Natural killer cell (primary cell): Measurements from ENCODE around the gene BICC1. TPM values are rescaled to one million over a fixed set of nuclear protein-coding genes. Genes with fewer than 3 reads are reported as not detected.

ENCODE experiments used
- ATAC-seq, 3 donors: fragments of 150-1000 bp in 2 of 3; fragments of 200-7000 bp in 1 of 3; cut with Tn5 transposase; 1 replicate in 1 of 3; 2 replicates in 2 of 3; pipeline ENCODE4 v1.10.0; 2021; ENCODE audit warnings: mild to moderate bottlenecking in 2 of 3, moderate library complexity in 2 of 3
- DNase-seq, 2 donors: peaks; one replicate each; pipeline versions ENCODE4 v3.0.0 to v3.0.0-alpha.2; 2013 to 2021; ENCODE audit warnings: mixed read lengths in 1 of 2
- H3K27ac ChIP-seq: one replicate; pipeline ENCODE4 v1.5.1; 2013; ENCODE audit warnings: mild to moderate bottlenecking, low read length
- H3K27me3 ChIP-seq: one replicate; pipeline ENCODE4 v1.6.1; 2013; ENCODE audit warnings: low read length; ENCODE audit not compliant: control insufficient read depth, insufficient read depth
- H3K36me3 ChIP-seq: one replicate; pipeline ENCODE4 v1.6.1; 2013; ENCODE audit warnings: low read length; ENCODE audit not compliant: control insufficient read depth, insufficient read depth
- H3K4me1 ChIP-seq: one replicate; pipeline ENCODE4 v1.6.1; 2013; ENCODE audit warnings: low read length; ENCODE audit not compliant: control insufficient read depth, insufficient read depth
- H3K4me3 ChIP-seq: one replicate; pipeline ENCODE4 v1.5.1; 2013; ENCODE audit warnings: low read length
- H3K9me3 ChIP-seq: one replicate; pipeline ENCODE4 v1.6.1; 2013; ENCODE audit warnings: low read length; ENCODE audit not compliant: control insufficient read depth, insufficient read depth
- H3K27ac Mint-ChIP-seq, 2 donors: one replicate each; pipeline ENCODE4 v1.8.0; 2022; ENCODE audit warnings: mild to moderate bottlenecking in 2 of 2, mixed read lengths in 2 of 2, moderate library complexity in 1 of 2
- H3K27me3 Mint-ChIP-seq, 2 donors: one replicate each; pipeline ENCODE4 v1.8.0; 2022; ENCODE audit warnings: low read depth in 2 of 2, mixed read lengths in 2 of 2
- H3K36me3 Mint-ChIP-seq: one replicate; pipeline ENCODE4 v1.8.0; 2022; ENCODE audit warnings: mixed read lengths
- H3K4me1 Mint-ChIP-seq, 2 donors: one replicate each; pipeline ENCODE4 v1.8.0; 2022; ENCODE audit warnings: mixed read lengths in 2 of 2
- H3K4me3 Mint-ChIP-seq: one replicate; pipeline ENCODE4 v1.8.0; 2022; ENCODE audit warnings: mild to moderate bottlenecking, moderate library complexity, mixed read lengths
- H3K9me3 Mint-ChIP-seq, 2 donors: one replicate each; pipeline ENCODE4 v1.8.0; 2022; ENCODE audit warnings: mixed read lengths in 2 of 2
- WGBS: methylation state at CpG from one replicate; pipeline ENCODE4 v1.1.7; 2013; ENCODE audit warnings: missing lambda C conversion rate; ENCODE audit not compliant: insufficient coverage; 5-methylcytosine and 5-hydroxymethylcytosine counted together
- intact Hi-C: fragments of 100-400 bp; cut with micrococcal nuclease; formaldehyde crosslinking; loops from one replicate; pipeline ENCODE4 v1.14.2; 2022
- total RNA-seq, 4 donors: library from RNA; stranded (reverse); fragments of 120-200 nt in 1 of 4; gene quantifications; one replicate each; pipeline versions ENCODE4 v1.2.3 to v1.2.4, GENCODE V29; 2013 to 2022
- TF ChIP-seq, protein P1 (sequence below): fragments of 200-600 bp; IDR thresholded peaks from one replicate; pipeline ENCODE4 v1.8.0; 2022; ENCODE audit warnings: antibody characterized with exemption

Gene BICC1
- total RNA-seq, 3 donors from 2014 or later (not counting 1 experiment from before 2014, with no cell fraction given): 0.14 TPM; not detected in 2

DNA sequence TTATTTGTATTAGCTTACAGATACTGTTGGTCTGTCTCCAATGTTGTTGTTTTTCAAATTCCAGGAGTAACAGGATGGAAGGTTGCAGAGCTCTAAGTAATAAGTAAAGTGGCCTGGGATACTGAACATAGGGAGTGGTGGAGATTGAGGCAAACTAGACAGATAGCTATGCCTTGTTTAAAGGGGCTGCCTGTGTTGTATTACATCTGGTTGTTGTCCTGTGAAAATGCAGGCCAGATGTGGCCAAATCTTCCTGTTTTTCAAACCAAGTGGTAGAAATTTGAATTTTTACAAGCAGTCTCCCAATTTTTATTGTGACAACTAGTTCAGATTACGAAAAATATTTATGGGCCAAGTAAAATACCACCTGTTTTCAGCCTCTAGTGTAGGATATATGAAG is 33.5 kb downstream of the BICC1 start:
- Histone ChIP-seq H3K4me1 (no peaks in the 10 kb centered on the region), H3K9me3 (no peaks in the 10 kb centered on the region), H3K27ac (no peak overlapping the region), H3K36me3 (no peaks in the 10 kb centered on the region), H3K4me3 (no peak overlapping the region), H3K27me3 (no peaks in the 10 kb centered on the region)
- ATAC-seq (no peak), DNase-seq (no peak)
- H3K9me3 Mint-ChIP-seq: peaks cover 0 to 5% of the 10 kb centered on the region in 2 donors
- TF ChIP-seq, protein P1, sequence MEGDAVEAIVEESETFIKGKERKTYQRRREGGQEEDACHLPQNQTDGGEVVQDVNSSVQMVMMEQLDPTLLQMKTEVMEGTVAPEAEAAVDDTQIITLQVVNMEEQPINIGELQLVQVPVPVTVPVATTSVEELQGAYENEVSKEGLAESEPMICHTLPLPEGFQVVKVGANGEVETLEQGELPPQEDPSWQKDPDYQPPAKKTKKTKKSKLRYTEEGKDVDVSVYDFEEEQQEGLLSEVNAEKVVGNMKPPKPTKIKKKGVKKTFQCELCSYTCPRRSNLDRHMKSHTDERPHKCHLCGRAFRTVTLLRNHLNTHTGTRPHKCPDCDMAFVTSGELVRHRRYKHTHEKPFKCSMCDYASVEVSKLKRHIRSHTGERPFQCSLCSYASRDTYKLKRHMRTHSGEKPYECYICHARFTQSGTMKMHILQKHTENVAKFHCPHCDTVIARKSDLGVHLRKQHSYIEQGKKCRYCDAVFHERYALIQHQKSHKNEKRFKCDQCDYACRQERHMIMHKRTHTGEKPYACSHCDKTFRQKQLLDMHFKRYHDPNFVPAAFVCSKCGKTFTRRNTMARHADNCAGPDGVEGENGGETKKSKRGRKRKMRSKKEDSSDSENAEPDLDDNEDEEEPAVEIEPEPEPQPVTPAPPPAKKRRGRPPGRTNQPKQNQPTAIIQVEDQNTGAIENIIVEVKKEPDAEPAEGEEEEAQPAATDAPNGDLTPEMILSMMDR: no peak
- no peaks in the 10 kb centered on the region for H3K27me3 Mint-ChIP-seq
- H3K36me3 Mint-ChIP-seq: no peaks in the 10 kb centered on the region
- H3K27ac Mint-ChIP-seq: no peak overlapping the region
- no peaks in the 10 kb centered on the region for H3K4me1 Mint-ChIP-seq
- no peak overlapping the region for H3K4me3 Mint-ChIP-seq
- intact Hi-C loops: no loop called here
- 36% methylated on average over 1 of the region's 1 CpG for WGBS

DNA sequence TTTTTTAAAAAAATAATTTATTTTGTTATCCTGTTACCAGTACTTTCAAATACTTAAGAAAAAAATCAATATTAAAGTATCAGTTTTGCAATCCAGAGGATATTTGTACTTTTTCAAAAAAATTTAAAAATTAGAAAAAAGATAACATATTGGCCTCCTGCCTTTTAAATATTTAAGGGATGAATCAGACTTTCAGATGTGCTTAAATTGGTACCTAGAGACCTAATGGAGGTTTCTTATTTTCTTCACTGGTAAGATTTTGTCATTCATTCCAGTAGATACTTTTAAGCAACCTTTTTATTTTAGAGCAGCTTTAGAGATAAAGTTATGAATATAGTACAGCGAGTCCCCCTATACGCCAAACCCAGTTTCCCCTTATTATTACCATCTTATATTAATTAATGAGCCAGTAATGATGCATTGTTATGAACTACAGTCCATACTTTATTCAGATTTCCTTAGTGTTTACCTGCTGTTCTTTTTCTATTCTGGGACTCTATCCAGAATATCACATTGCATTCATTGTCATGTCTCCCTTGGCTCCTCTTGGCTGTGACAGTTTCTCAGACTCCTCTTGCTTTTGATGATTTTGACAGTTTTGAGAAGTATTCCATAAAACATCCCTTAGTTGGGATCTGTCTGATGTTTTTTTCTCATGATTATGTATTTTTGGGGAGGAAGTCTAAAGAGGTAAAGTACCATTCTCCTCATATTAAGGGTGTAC is 34.2 kb downstream of the BICC1 start:
- TF ChIP-seq, protein P1: no peak
- Mint-ChIP-seq H3K9me3 (peaks cover 0 to 3% of the 10 kb centered on the region in 2 donors), H3K27me3 (no peaks in the 10 kb centered on the region), H3K4me3 (no peak overlapping the region), H3K4me1 (no peaks in the 10 kb centered on the region), H3K27ac (no peak overlapping the region), H3K36me3 (no peaks in the 10 kb centered on the region)
- ATAC-seq (no peak), DNase-seq (no peak)
- no peaks in the 10 kb centered on the region for H3K27me3 ChIP-seq
- no peaks in the 10 kb centered on the region for H3K4me1 ChIP-seq
- no CpG with 5 or more reads among the region's 2 CpGs for WGBS
- H3K9me3 ChIP-seq: no peaks in the 10 kb centered on the region
- no peaks in the 10 kb centered on the region for H3K36me3 ChIP-seq
- no peak overlapping the region for H3K27ac ChIP-seq
- no peak overlapping the region for H3K4me3 ChIP-seq
- intact Hi-C loops: no loop called here

DNA sequence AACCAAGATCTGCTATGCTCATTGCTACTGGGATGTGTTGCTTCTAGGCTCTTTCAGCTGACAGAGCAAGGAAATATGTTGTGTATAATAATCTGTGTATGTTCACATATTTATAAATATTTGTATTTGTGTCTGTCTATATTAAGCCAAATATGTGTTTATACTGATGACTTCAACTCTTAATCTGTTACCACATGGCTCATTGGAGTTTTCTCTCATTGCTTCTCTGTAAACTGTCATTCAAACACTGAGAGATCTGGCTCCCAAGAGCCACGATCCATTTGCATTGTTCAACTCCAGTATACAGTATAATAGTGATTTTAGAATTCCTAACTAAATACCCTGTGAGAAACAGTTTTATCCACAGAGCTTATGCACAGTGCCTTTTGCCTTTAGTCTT is 35.3 kb downstream of the BICC1 start:
- TF ChIP-seq, protein P1: no peak
- DNase-seq: no peak
- no peaks in the 10 kb centered on the region for H3K36me3 ChIP-seq
- Mint-ChIP-seq H3K4me1 (no peaks in the 10 kb centered on the region), H3K27ac (no peak overlapping the region), H3K4me3 (no peak overlapping the region), H3K9me3 (peaks cover 0 to 3% of the 10 kb centered on the region in 2 donors), H3K36me3 (no peaks in the 10 kb centered on the region), H3K27me3 (no peaks in the 10 kb centered on the region)
- no peak overlapping the region for H3K27ac ChIP-seq
- intact Hi-C loops: no loop called here
- ATAC-seq: no peak
- H3K4me1 ChIP-seq: no peaks in the 10 kb centered on the region
- no peaks in the 10 kb centered on the region for H3K9me3 ChIP-seq
- no CpG with 5 or more reads among the region's 1 CpG for WGBS
- no peaks in the 10 kb centered on the region for H3K27me3 ChIP-seq
- H3K4me3 ChIP-seq: no peak overlapping the region

DNA sequence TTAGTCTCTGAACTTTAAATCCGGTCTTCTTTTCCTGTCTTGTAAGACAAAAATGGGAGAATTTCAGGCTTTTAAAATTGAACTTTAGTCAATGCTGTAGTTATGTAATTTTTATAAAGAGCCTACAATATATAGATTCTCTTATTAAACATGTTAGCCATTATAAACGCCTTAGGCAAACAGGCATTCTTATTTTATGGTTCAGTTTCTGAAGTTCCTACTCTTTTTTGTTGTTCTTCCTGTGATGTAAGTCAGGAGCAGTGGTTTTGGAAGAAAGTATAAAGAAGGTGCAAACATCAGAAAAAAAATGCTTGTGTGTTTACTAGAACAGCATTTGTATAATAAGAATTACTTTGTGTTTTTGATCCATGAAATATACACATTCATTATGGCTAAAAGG is 41.6 kb downstream of the BICC1 start:
- H3K4me3 Mint-ChIP-seq: no peak overlapping the region
- Histone ChIP-seq H3K36me3 (no peaks in the 10 kb centered on the region), H3K4me1 (no peaks in the 10 kb centered on the region), H3K27ac (no peak overlapping the region), H3K27me3 (no peaks in the 10 kb centered on the region), H3K4me3 (no peak overlapping the region), H3K9me3 (no peaks in the 10 kb centered on the region)
- no peak overlapping the region for H3K27ac Mint-ChIP-seq
- intact Hi-C loops: no loop called here
- whole genome bisulfite sequencing: 100% methylated on average over 1 of the region's 2 CpGs
- DNase-seq (no peak), ATAC-seq (no peak)
- TF ChIP-seq, protein P1: no peak
- peaks cover 10% of the 10 kb centered on the region for H3K36me3 Mint-ChIP-seq
- peaks cover 0 to 11% of the 10 kb centered on the region in 2 donors for H3K9me3 Mint-ChIP-seq
- no peaks in the 10 kb centered on the region for H3K27me3 Mint-ChIP-seq
- no peaks in the 10 kb centered on the region for H3K4me1 Mint-ChIP-seq
